VCaP (cell line): ENCODE data around the gene CXCL5.

Experiments
- H3K27ac ChIP-seq: fragments of 450-650 bp; 2 replicates; pipeline ENCODE4 v1.5.1; 2017
- CTCF ChIP-seq: fragments of 450-650 bp; conservative IDR thresholded peaks from 2 replicates; pipeline ENCODE4 v1.5.1; 2017; ENCODE audit warnings: mild to moderate bottlenecking, moderate library complexity

The CXCL5 gene

GRCh38 chr4:74015126-74015780 is 16.8 kb upstream of the CXCL5 start:
- TF ChIP-seq CTCF = no peak

GRCh38 chr4:74014332-74014731 is 15.9 kb upstream of the CXCL5 start:
- no peak overlapping the region for H3K27ac ChIP-seq
- no peak for TF ChIP-seq CTCF

More at GRCh38 chr4:74015126-74015780, 16.8 kb upstream of the CXCL5 start:
- no peak overlapping the region for H3K27ac ChIP-seq

- no peak for TF ChIP-seq CTCF
These were observed 14.8 kb upstream of the CXCL5 start for GRCh38 chr4:74013264-74013663.

GRCh38 chr4:74012130-74012529 is 13.7 kb upstream of the CXCL5 start:
- no peak overlapping the region for H3K27ac ChIP-seq
- no peak for TF ChIP-seq CTCF

More at GRCh38 chr4:74013264-74013663, 14.8 kb upstream of the CXCL5 start:
- no peak overlapping the region for H3K27ac ChIP-seq

- H3K27ac ChIP-seq = no peak overlapping the region
- no peak for TF ChIP-seq CTCF
These were observed 10.8 kb upstream of the CXCL5 start for GRCh38 chr4:74009307-74009706.

GRCh38 chr4:74006009-74006476 is 7.6 kb upstream of the CXCL5 start:
- H3K27ac ChIP-seq = no peak overlapping the region
- no peak for TF ChIP-seq CTCF

GRCh38 chr4:74005528-74005927 is 7.1 kb upstream of the CXCL5 start:
- TF ChIP-seq CTCF = no peak
- no peak overlapping the region for H3K27ac ChIP-seq
